Jurkat, Clone E6-1 (cell line): ENCODE data around the gene ADGRF1.

Source experiments
- DNase-seq: peaks from one replicate; pipeline ENCODE4 v3.0.0-alpha.2; 2011; ENCODE audit warnings: low read depth, low spot score
- H3K4me3 ChIP-seq: 2 replicates; pipeline ENCODE4 v1.5.1; 2011; ENCODE audit warnings: mild to moderate bottlenecking, low read length, control low read depth, moderate library complexity

The ADGRF1 gene

GRCh38 chr6:46956409-46956808 lies 85.7 kb downstream of the ADGRF1 start:
- DNase-seq = no peak
- no peak overlapping the region for H3K4me3 ChIP-seq

GRCh38 chr6:46954837-46955451 lies 87.2 kb downstream of the ADGRF1 start:
- H3K4me3 ChIP-seq = no peak overlapping the region
- no peak for DNase-seq

- DNase-seq = no peak
- H3K4me3 ChIP-seq = no peak overlapping the region
These were observed 88.2 kb downstream of the ADGRF1 start for GRCh38 chr6:46953921-46954320.

GRCh38 chr6:46949632-46950280 lies 92.4 kb downstream of the ADGRF1 start:
- no peak overlapping the region for H3K4me3 ChIP-seq
- no peak for DNase-seq

- DNase-seq = no peak
- no peak overlapping the region for H3K4me3 ChIP-seq
These were observed 93.4 kb downstream of the ADGRF1 start for GRCh38 chr6:46948699-46949098.
